DOHH2 (cell line): Measurements from ENCODE around the gene TTLL3.

Experiments
- H3F3A ChIP-seq: fragments of 200-600 bp; sonication (generic), shearing (Covaris generic); 2 replicates; pipeline ENCODE4 v1.6.0; 2016; ENCODE audit warnings: antibody characterized with exemption, mild to moderate bottlenecking; ENCODE audit not compliant: control insufficient read depth, insufficient read depth
- H3K27ac ChIP-seq: fragments of 200-600 bp; sonication (generic); 2 replicates; pipeline ENCODE4 v1.5.1; 2014; ENCODE audit warnings: low read depth, mild to moderate bottlenecking, low read length, moderate library complexity
- H3K27me3 ChIP-seq: fragments of 200-600 bp; sonication (generic); 2 replicates; pipeline ENCODE4 v1.6.1; 2014; ENCODE audit warnings: mild to moderate bottlenecking, low read length, mixed read lengths; ENCODE audit not compliant: control insufficient read depth
- H3K36me3 ChIP-seq: fragments of 200-600 bp; sonication (generic); 2 replicates; pipeline ENCODE4 v1.6.1; 2014; ENCODE audit warnings: mild to moderate bottlenecking, low read length, moderate library complexity, mixed read lengths; ENCODE audit not compliant: control insufficient read depth
- H3K4me1 ChIP-seq: fragments of 200-600 bp; sonication (generic); 2 replicates; pipeline ENCODE4 v1.6.1; 2014; ENCODE audit warnings: mild to moderate bottlenecking, low read length, mixed read lengths; ENCODE audit not compliant: control insufficient read depth
- H3K4me2 ChIP-seq: fragments of 200-600 bp; sonication (generic); 2 replicates; pipeline ENCODE4 v1.6.0; 2014; ENCODE audit warnings: mild to moderate bottlenecking, low read length, moderate library complexity
- H3K4me3 ChIP-seq: fragments of 200-600 bp; sonication (generic); 2 replicates; pipeline ENCODE4 v1.5.1; 2014; ENCODE audit warnings: mild to moderate bottlenecking, low read length, mixed read lengths
- H3K79me2 ChIP-seq: fragments of 200-600 bp; sonication (generic); 2 replicates; pipeline ENCODE4 v1.6.1; 2014; ENCODE audit warnings: mild to moderate bottlenecking, low read length, mixed read lengths; ENCODE audit not compliant: control insufficient read depth
- H3K9me2 ChIP-seq: fragments of 200-600 bp; sonication (generic); replicated peaks from 2 replicates; pipeline ENCODE4 v1.6.1; 2014; ENCODE audit warnings: mild to moderate bottlenecking, low read length, mixed read lengths; ENCODE audit not compliant: control insufficient read depth
- H3K9me3 ChIP-seq: fragments of 200-600 bp; sonication (generic); 2 replicates; pipeline ENCODE4 v1.6.1; 2014; ENCODE audit warnings: antibody characterized with exemption, low read length, mixed read lengths; ENCODE audit not compliant: control insufficient read depth, insufficient read depth
- H4K20me1 ChIP-seq: fragments of 200-600 bp; sonication (generic); 2 replicates; pipeline ENCODE4 v1.6.0; 2014; ENCODE audit warnings: low read depth, mild to moderate bottlenecking, antibody characterized with exemption, low read length, moderate library complexity; ENCODE audit not compliant: control insufficient read depth, insufficient read depth
- CTCF ChIP-seq: fragments of 200-600 bp; sonication (generic); IDR thresholded peaks from one replicate; pipeline ENCODE4 v1.5.1; 2014; ENCODE audit warnings: antibody characterized with exemption, mild to moderate bottlenecking, low read depth, low read length; ENCODE audit not compliant: poor library complexity, severe bottlenecking
- EZH2phosphoT487 ChIP-seq: fragments of 200-600 bp; sonication (generic); IDR thresholded peaks from 2 replicates; pipeline ENCODE4 v1.6.1; 2017; ENCODE audit warnings: borderline replicate concordance, mild to moderate bottlenecking, antibody characterized with exemption, low read length, moderate library complexity, mixed read lengths

Gene TTLL3

DNA sequence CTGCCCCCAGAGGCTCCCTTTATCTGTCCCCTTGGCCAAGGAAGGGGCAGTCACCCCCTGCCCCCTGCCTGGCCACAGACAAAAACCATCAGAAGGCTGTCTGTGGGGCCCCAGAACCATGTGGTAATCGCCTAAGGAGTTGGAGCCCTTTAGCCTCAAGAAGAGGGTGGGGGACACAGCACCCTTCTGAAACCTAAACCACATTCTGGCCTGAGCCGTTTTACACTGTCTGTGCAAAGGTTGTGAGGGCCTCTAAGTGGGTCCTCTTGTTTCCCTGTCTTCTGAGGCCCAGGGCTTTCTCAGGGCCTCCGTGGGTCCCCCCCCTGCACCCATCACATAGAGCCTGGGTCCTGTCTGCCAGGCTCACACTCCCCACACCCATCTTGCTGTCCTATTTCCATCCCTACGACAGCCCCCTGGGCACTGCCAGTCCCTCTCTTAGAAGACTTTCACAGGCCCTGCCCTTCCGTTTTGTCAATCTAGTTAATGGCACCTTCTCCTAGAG lies 51.6 kb downstream of the TTLL3 start:
- H3K27me3 ChIP-seq, result peaks cover 7% of the 10 kb centered on the region
- H4K20me1 ChIP-seq, result no peaks in the 10 kb centered on the region
- H3K4me1 ChIP-seq, result no peaks in the 10 kb centered on the region
- no peaks in the 10 kb centered on the region for H3K9me2 ChIP-seq
- no peaks in the 10 kb centered on the region for H3K36me3 ChIP-seq
- no peaks in the 10 kb centered on the region for H3K79me2 ChIP-seq
- no peaks in the 10 kb centered on the region for H3K9me3 ChIP-seq
- H3K4me3 ChIP-seq, result no peak overlapping the region
- no peak overlapping the region for H3K27ac ChIP-seq
- H3F3A ChIP-seq, result no peaks in the 10 kb centered on the region
- TF ChIP-seq EZH2phosphoT487, result no peak
- no peak for TF ChIP-seq CTCF
- H3K4me2 ChIP-seq, result no peak overlapping the region

- Histone ChIP-seq H3F3A (no peaks in the 10 kb centered on the region), H3K4me1 (no peaks in the 10 kb centered on the region), H3K27ac (no peak overlapping the region), H3K4me2 (no peak overlapping the region), H4K20me1 (no peaks in the 10 kb centered on the region), H3K4me3 (no peak overlapping the region), H3K36me3 (no peaks in the 10 kb centered on the region), H3K79me2 (no peaks in the 10 kb centered on the region), H3K9me2 (no peaks in the 10 kb centered on the region), H3K9me3 (no peaks in the 10 kb centered on the region), H3K27me3 (peaks cover 7% of the 10 kb centered on the region)
- TF ChIP-seq CTCF, result no peak
- no peak for TF ChIP-seq EZH2phosphoT487
Observed at GRCh38 chr3:9862391-9863057, 52.5 kb downstream of the TTLL3 start.

DNA sequence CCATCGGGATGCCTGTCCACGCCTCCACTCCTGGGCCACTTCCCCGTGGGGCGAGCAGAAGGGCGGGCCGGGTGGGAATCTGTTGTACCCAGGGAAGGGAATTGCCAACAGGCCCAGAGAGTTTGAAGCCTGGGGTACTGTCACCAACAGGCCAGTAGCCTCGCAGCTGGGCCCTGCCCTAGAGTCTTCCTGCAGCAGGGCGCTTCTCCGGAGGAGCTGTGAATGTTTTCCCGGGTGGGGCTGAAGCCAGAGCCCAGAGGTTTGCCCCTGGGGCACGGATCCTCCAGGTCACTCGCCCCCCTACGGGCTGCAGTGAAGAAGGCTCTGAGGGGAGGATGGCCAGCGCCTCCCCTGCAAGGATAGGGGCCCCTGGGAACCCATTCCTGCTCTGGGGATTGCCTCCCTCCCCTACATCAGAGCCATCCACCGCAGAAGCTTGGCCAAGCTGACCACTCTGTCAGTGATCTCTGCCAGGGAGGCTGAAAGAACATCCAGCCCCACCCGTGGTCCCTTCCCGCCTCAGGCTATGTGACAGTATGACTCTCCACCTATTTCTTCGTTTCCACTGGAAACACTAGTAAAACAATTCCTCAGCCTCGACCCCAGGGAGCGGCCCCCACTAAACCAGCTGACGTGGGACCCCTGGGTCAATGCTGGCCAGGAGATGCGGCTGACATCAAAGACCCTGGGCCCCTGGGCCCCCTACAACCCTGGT lies 53.2 kb downstream of the TTLL3 start:
- Histone ChIP-seq H3K9me2 (no peaks in the 10 kb centered on the region), H3K9me3 (no peaks in the 10 kb centered on the region), H3K4me3 (no peak overlapping the region), H3K27me3 (peaks cover 7% of the 10 kb centered on the region), H3K79me2 (no peaks in the 10 kb centered on the region), H3F3A (no peaks in the 10 kb centered on the region), H3K36me3 (no peaks in the 10 kb centered on the region), H3K27ac (no peak overlapping the region), H3K4me2 (no peak overlapping the region), H4K20me1 (no peaks in the 10 kb centered on the region), H3K4me1 (no peaks in the 10 kb centered on the region)
- no peak for TF ChIP-seq CTCF
- TF ChIP-seq EZH2phosphoT487, result no peak
